Measurements from ENCODE around the gene EXTL1. TPM values are rescaled to one million over a fixed set of nuclear protein-coding genes. Genes with fewer than 3 reads are reported as not detected.
A peak's percentile ranks its signal among the peaks of the same experiment; 100 is the strongest.

Gene EXTL1
- total RNA-seq, 6 experiments from 2014 or later, result 0.06 to 0.19 TPM; not detected in 4

DNA sequence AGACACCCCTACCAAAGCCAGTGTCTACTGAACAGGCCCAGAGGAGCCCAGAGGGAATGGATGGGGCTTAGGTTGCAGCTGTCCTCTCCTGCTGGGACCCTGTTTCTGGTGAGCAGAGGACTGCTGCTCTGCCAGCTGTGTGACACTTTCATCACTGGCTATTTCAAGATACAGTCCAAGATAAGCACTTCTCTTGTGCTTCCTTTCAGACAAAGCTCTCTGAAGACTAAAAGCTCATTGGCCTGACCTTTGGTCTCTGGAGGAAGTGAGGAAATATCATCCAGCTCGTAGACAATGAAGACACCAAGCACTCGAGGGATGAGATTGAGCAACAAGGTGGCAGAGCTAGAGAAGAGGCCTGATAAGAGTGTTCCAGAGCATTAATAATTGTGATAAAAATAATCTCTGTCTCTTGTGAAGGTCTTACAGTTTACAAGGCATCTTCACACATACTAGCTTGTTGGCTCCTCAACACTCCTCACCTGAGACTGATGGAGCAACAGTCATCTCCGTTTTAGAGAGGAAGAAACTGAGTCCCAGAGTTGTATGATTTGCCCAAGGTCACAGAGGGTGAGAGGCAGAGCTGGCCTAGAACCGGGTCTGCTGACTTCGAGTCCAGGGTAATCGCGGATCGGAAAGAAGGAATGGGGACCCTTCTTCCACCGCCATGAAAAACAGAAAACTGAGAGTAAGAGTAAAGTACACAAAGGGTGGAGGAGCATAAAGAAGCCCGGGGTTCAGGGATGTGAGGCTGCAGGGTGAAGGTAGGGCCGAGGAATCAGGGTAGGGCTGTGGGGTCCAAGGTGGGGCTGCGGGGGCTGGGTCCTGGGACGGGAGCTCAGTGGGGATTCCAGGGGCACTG lies 24.4 kb upstream of the EXTL1 start:
- H3K36me3 ChIP-seq, result peaks cover 0 to 6% (median 0%) of the 10 kb centered on the region in 4 donors
- WGBS (ENCODE audit: insufficient coverage, low coverage, low lambda C conversion rate, missing lambda C conversion rate), result 0% methylated on average over 13 of the region's 13 CpGs
- peak overlapping the region; percentile 64 to 81 (median 78) for H3K27ac ChIP-seq
- peak; percentile 2 to 45 (median 29) for ATAC-seq
- intact Hi-C loops (cut with DNase I), result loop anchor here (5.0 kb wide), 2 partner anchors 100 to 160 kb away; no protein-coding TSS in a partner anchor
- peaks cover 0 to 14% (median 4%) of the 10 kb centered on the region in 4 donors for H3K4me1 ChIP-seq
- TF ChIP-seq POLR2A (IDR thresholded peaks at IDR 0.05), result peak; percentile 27
- TF ChIP-seq, protein P1, sequence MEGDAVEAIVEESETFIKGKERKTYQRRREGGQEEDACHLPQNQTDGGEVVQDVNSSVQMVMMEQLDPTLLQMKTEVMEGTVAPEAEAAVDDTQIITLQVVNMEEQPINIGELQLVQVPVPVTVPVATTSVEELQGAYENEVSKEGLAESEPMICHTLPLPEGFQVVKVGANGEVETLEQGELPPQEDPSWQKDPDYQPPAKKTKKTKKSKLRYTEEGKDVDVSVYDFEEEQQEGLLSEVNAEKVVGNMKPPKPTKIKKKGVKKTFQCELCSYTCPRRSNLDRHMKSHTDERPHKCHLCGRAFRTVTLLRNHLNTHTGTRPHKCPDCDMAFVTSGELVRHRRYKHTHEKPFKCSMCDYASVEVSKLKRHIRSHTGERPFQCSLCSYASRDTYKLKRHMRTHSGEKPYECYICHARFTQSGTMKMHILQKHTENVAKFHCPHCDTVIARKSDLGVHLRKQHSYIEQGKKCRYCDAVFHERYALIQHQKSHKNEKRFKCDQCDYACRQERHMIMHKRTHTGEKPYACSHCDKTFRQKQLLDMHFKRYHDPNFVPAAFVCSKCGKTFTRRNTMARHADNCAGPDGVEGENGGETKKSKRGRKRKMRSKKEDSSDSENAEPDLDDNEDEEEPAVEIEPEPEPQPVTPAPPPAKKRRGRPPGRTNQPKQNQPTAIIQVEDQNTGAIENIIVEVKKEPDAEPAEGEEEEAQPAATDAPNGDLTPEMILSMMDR (IDR thresholded peaks at IDR 0.05), result no peak
- peak overlapping the region; percentile 54 to 81 (median 80) for H3K4me3 ChIP-seq
- no peak for DNase-seq
- H3K9me3 ChIP-seq, result no peaks in the 10 kb centered on the region
- no peaks in the 10 kb centered on the region for H3K27me3 ChIP-seq

- WGBS (ENCODE audit: insufficient coverage, low coverage, low lambda C conversion rate, missing lambda C conversion rate), result 1% methylated on average over 30 of the region's 47 CpGs
- H3K27me3 ChIP-seq, result no peaks in the 10 kb centered on the region
- ATAC-seq (peak; percentile 98 to 99 (median 98)), DNase-seq (peak; percentile 96 to 98 (median 98))
- peaks cover 0 to 1% (median 0%) of the 10 kb centered on the region in 4 donors for H3K36me3 ChIP-seq
- intact Hi-C loops (cut with DNase I), result loop anchor here (5.0 kb wide), 2 partner anchors 101 to 161 kb away; no protein-coding TSS in a partner anchor
- H3K4me3 ChIP-seq, result peak within 1 kb of the TSS; percentile 54 to 81 (median 80)
- peaks cover 0 to 14% (median 4%) of the 10 kb centered on the region in 4 donors for H3K4me1 ChIP-seq
- H3K9me3 ChIP-seq, result no peaks in the 10 kb centered on the region
- no peak for TF ChIP-seq POLR2A (IDR thresholded peaks at IDR 0.05)
- TF ChIP-seq, protein P1 (IDR thresholded peaks at IDR 0.05), result peak; percentile 98 to 100 (median 98)
- H3K27ac ChIP-seq, result peak within 1 kb of the TSS; percentile 64 to 81 (median 78)
Observed at GRCh38 chr1:25997828-25998761, 23.5 kb upstream of the EXTL1 start, which contains the start of gene PAFAH2. PAFAH2 (minus strand) TSS chr1:25998063; CDS start chr1:25990816, 7,247 bp downstream.

GRCh38 chr1:25999041-25999800 lies 22.4 kb upstream of the EXTL1 start:
- 69% methylated on average over 6 of the region's 18 CpGs for WGBS (ENCODE audit: insufficient coverage, low coverage, low lambda C conversion rate, missing lambda C conversion rate)
- Histone ChIP-seq H3K9me3 (no peaks in the 10 kb centered on the region), H3K27ac (no peak overlapping the region), H3K27me3 (no peaks in the 10 kb centered on the region), H3K36me3 (no peaks in the 10 kb centered on the region), H3K4me1 (peaks cover 0 to 14% (median 4%) of the 10 kb centered on the region in 4 donors), H3K4me3 (no peak overlapping the region)
- no peak for ATAC-seq
- DNase-seq, result no peak
- intact Hi-C loops (cut with DNase I), result loop anchor here (5.0 kb wide), 2 partner anchors 102 to 162 kb away; no protein-coding TSS in a partner anchor
- TF ChIP-seq, protein P1 (IDR thresholded peaks at IDR 0.05), result no peak
- TF ChIP-seq POLR2A (IDR thresholded peaks at IDR 0.05), result no peak
